Left kidney (tissue), 8 donors: ENCODE results near the gene RNF145. TPM values are rescaled to one million over a fixed set of nuclear protein-coding genes. Genes with fewer than 3 reads are reported as not detected.
"Not testable (repeated sequence)": the region's sequence is repeated elsewhere in the genome, so short reads cannot be mapped to it uniquely, and the experiment has no call there.

Experiments
- DNase-seq: peaks from one replicate; pipeline ENCODE4 v3.0.0-alpha.2; 2013
- long read RNA-seq, 8 donors: transcript quantifications; one replicate each; lab custom pipeline, GENCODE V29; 2026
- polyA plus RNA-seq: library from polyadenylated mRNA; unstranded; fragments of 120-200 nt; gene quantifications from one replicate; pipeline ENCODE4 v1.2.1, GENCODE V29; 2013; ENCODE audit not compliant: insufficient read length

The RNF145 gene
- 114 TPM for polyA plus RNA-seq
- long read RNA-seq, donor 1, transcript RNF145-202 (11 exons, 3,613 nt): major isoform, 12 of 103 reads
- long read RNA-seq, donor 1, partial matches to known transcripts: 87 of 103 reads
- long read RNA-seq, donor 1, other reads (novel, unspliced or antisense): 0 of 103 reads
- long read RNA-seq, donor 2, transcript RNF145-202 (11 exons, 3,613 nt): major isoform, 6 of 24 reads
- long read RNA-seq, donor 2, partial matches to known transcripts: 14 of 24 reads
- long read RNA-seq, donor 2, other reads (novel, unspliced or antisense): 0 of 24 reads
- long read RNA-seq, donor 3, transcript RNF145-202 (11 exons, 3,613 nt): major isoform, 6 of 23 reads
- long read RNA-seq, donor 3, partial matches to known transcripts: 13 of 23 reads
- long read RNA-seq, donor 3, other reads (novel, unspliced or antisense): 0 of 23 reads
- long read RNA-seq, donor 4, partial matches to known transcripts: 0 of 1 reads
- long read RNA-seq, donor 4, other reads (novel, unspliced or antisense): 0 of 1 reads
- long read RNA-seq, donor 5, transcript RNF145-202 (11 exons, 3,613 nt): major isoform, 11 of 29 reads
- long read RNA-seq, donor 5, partial matches to known transcripts: 15 of 29 reads
- long read RNA-seq, donor 5, other reads (novel, unspliced or antisense): 0 of 29 reads
- long read RNA-seq, donor 6, transcript RNF145-204 (2 exons, 1,940 nt): minor isoform, 5 of 16 reads
- long read RNA-seq, donor 6, transcript RNF145-202 (11 exons, 3,613 nt): major isoform, 10 of 16 reads
- long read RNA-seq, donor 6, partial matches to known transcripts: 0 of 16 reads
- long read RNA-seq, donor 6, other reads (novel, unspliced or antisense): 0 of 16 reads
- long read RNA-seq, donor 7, transcript RNF145-202 (11 exons, 3,613 nt): major isoform, 11 of 64 reads
- long read RNA-seq, donor 7, partial matches to known transcripts: 50 of 64 reads
- long read RNA-seq, donor 7, other reads (novel, unspliced or antisense): 0 of 64 reads
- long read RNA-seq, donor 8, transcript RNF145-202 (11 exons, 3,613 nt): major isoform, 7 of 8 reads
- long read RNA-seq, donor 8, partial matches to known transcripts: 0 of 8 reads
- long read RNA-seq, donor 8, other reads (novel, unspliced or antisense): 0 of 8 reads

GRCh38 chr5:159209438-159210209 lies at the start of gene RNF145:
Gene RNF145, minus strand, starts transcription at chr5:159209553. Its CDS starts 5,936 bp downstream, at chr5:159203617.
- peak; percentile 85 for DNase-seq

- DNase-seq: no peak
These were observed 49.0 kb upstream of the RNF145 start for GRCh38 chr5:159258361-159258760.

- no peak for DNase-seq
These were observed 48.4 kb upstream of the RNF145 start for GRCh38 chr5:159257629-159258283.

GRCh38 chr5:159257007-159257406 lies 47.7 kb upstream of the RNF145 start:
- no peak for DNase-seq

- no peak for DNase-seq
These were observed 42.8 kb upstream of the RNF145 start for GRCh38 chr5:159252195-159252594.

- no peak for DNase-seq
These were observed 39.8 kb upstream of the RNF145 start for GRCh38 chr5:159249158-159249557.

GRCh38 chr5:159244890-159245289 lies 35.5 kb upstream of the RNF145 start:
- no peak for DNase-seq

GRCh38 chr5:159244163-159244562 lies 34.8 kb upstream of the RNF145 start:
- no peak for DNase-seq

GRCh38 chr5:159243385-159243784 lies 34.0 kb upstream of the RNF145 start:
- DNase-seq: no peak

GRCh38 chr5:159242656-159243055 lies 33.3 kb upstream of the RNF145 start:
- no peak for DNase-seq

- no peak for DNase-seq
These were observed 32.7 kb upstream of the RNF145 start for GRCh38 chr5:159241946-159242552.

- DNase-seq: no peak
These were observed 31.0 kb upstream of the RNF145 start for GRCh38 chr5:159240301-159240870.

- not testable (repeated sequence) for DNase-seq
These were observed 26.6 kb upstream of the RNF145 start for GRCh38 chr5:159235871-159236520.

GRCh38 chr5:159231167-159231566 lies 21.8 kb upstream of the RNF145 start:
- no peak for DNase-seq

GRCh38 chr5:159230657-159231056 lies 21.3 kb upstream of the RNF145 start:
- no peak for DNase-seq

GRCh38 chr5:159228097-159228496 lies 18.7 kb upstream of the RNF145 start:
- not testable (repeated sequence) for DNase-seq

GRCh38 chr5:159227452-159227851 lies 18.1 kb upstream of the RNF145 start:
- DNase-seq: no peak

GRCh38 chr5:159226451-159226850 lies 17.1 kb upstream of the RNF145 start:
- no peak for DNase-seq

- DNase-seq: no peak
These were observed 15.1 kb upstream of the RNF145 start for GRCh38 chr5:159224471-159224870.

- no peak for DNase-seq
These were observed 14.1 kb upstream of the RNF145 start for GRCh38 chr5:159223469-159223868.
